ENCODE measurements around the gene BTD.

BTD gene

DNA sequence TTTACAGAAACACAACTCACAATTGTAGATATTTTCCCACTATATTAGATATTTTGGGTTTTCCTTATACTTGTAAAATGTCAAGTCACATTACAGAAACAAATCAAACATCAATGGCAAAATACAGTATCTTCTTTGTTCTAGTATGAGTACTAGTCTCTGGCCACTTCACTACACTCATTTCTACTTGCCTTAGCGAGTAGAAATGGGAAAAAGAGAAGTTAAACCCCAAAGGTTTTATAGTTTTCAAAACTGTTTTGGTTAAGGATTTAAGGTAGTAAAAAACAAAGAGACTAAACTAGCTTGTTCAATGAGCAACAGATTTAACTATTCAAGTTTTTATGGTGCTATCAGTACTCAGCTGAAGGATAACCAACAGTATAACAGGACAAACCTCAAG, 81.7 kb downstream of the BTD start:
- Histone ChIP-seq H3K27me3 (ENCODE audit: control insufficient read depth, low read length) (no peaks in the 10 kb centered on the region), H3K4me3 (ENCODE audit: low read length) (no peak overlapping the region), H4K20me1 (ENCODE audit: control insufficient read depth, insufficient read depth, low read depth, low read length) (no peaks in the 10 kb centered on the region)

GRCh38 chr3:15685927-15686326, 84.4 kb downstream of the BTD start:
- H3F3A ChIP-seq (ENCODE audit: control insufficient read depth, insufficient read depth): no peaks in the 10 kb centered on the region
- no peak overlapping the region for H3K4me3 ChIP-seq (ENCODE audit: low read length)
- TF ChIP-seq, protein P1, sequence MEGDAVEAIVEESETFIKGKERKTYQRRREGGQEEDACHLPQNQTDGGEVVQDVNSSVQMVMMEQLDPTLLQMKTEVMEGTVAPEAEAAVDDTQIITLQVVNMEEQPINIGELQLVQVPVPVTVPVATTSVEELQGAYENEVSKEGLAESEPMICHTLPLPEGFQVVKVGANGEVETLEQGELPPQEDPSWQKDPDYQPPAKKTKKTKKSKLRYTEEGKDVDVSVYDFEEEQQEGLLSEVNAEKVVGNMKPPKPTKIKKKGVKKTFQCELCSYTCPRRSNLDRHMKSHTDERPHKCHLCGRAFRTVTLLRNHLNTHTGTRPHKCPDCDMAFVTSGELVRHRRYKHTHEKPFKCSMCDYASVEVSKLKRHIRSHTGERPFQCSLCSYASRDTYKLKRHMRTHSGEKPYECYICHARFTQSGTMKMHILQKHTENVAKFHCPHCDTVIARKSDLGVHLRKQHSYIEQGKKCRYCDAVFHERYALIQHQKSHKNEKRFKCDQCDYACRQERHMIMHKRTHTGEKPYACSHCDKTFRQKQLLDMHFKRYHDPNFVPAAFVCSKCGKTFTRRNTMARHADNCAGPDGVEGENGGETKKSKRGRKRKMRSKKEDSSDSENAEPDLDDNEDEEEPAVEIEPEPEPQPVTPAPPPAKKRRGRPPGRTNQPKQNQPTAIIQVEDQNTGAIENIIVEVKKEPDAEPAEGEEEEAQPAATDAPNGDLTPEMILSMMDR (IDR thresholded peaks at IDR 0.05; ENCODE audit: low read depth, low read length, poor library complexity, severe bottlenecking): no peak
- no peak for TF ChIP-seq EZH2phosphoT487 (IDR thresholded peaks at IDR 0.05; ENCODE audit: borderline replicate concordance, low read length)
- no peaks in the 10 kb centered on the region for H4K20me1 ChIP-seq (ENCODE audit: control insufficient read depth, insufficient read depth, low read depth, low read length)
- no peaks in the 10 kb centered on the region for H3K9me3 ChIP-seq (ENCODE audit: control insufficient read depth, insufficient read depth, low read length)
- H3K4me1 ChIP-seq (ENCODE audit: control insufficient read depth, low read length): no peaks in the 10 kb centered on the region
- H3K36me3 ChIP-seq (ENCODE audit: control insufficient read depth, low read length): peaks cover 72% of the 10 kb centered on the region
- H3K79me2 ChIP-seq (ENCODE audit: control insufficient read depth, low read length): no peaks in the 10 kb centered on the region
- no peaks in the 10 kb centered on the region for H3K27me3 ChIP-seq (ENCODE audit: control insufficient read depth, low read length)
- H3K27ac ChIP-seq (ENCODE audit: low read depth, low read length): no peak overlapping the region
- H3K4me2 ChIP-seq (ENCODE audit: low read length): no peak overlapping the region
- no peaks in the 10 kb centered on the region for H3K9me2 ChIP-seq (replicated peaks; ENCODE audit: control insufficient read depth, low read length)

More for the DNA sequence above, 81.7 kb downstream of the BTD start:
- Histone ChIP-seq H3K9me2 (replicated peaks; ENCODE audit: control insufficient read depth, low read length) (no peaks in the 10 kb centered on the region), H3K4me1 (ENCODE audit: control insufficient read depth, low read length) (no peaks in the 10 kb centered on the region), H3K36me3 (ENCODE audit: control insufficient read depth, low read length) (peaks cover 63% of the 10 kb centered on the region), H3K4me2 (ENCODE audit: low read length) (no peak overlapping the region), H3F3A (ENCODE audit: control insufficient read depth, insufficient read depth) (no peaks in the 10 kb centered on the region), H3K79me2 (ENCODE audit: control insufficient read depth, low read length) (no peaks in the 10 kb centered on the region), H3K27ac (ENCODE audit: low read depth, low read length) (no peak overlapping the region), H3K9me3 (ENCODE audit: control insufficient read depth, insufficient read depth, low read length) (no peaks in the 10 kb centered on the region)
- TF ChIP-seq EZH2phosphoT487 (IDR thresholded peaks at IDR 0.05; ENCODE audit: borderline replicate concordance, low read length): no peak
- TF ChIP-seq, protein P1 (IDR thresholded peaks at IDR 0.05; ENCODE audit: low read depth, low read length, poor library complexity, severe bottlenecking): no peak

DNA sequence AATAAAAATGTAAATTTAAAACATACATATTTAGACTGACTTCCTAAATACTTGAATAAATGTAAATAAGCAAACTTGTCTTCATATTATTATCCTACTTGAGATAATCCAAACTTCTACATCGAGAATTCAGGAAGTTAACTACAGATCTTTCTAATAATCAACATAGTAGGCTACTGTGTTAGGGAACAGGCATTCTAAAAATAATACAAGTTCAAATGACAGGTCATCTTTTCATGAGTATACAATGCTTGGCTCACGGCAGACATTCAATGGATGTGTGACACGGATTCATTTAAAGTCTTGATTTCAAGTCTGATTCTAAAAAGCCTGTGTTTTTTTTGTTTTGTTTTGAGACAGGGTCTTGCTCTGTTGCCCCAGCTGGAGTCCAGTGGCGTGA, 88.7 kb downstream of the BTD start:
- TF ChIP-seq, protein P1 (IDR thresholded peaks at IDR 0.05; ENCODE audit: low read depth, low read length, poor library complexity, severe bottlenecking): no peak
- H3F3A ChIP-seq (ENCODE audit: control insufficient read depth, insufficient read depth): no peaks in the 10 kb centered on the region
- H3K36me3 ChIP-seq (ENCODE audit: control insufficient read depth, low read length): peaks cover 70% of the 10 kb centered on the region
- H3K4me2 ChIP-seq (ENCODE audit: low read length): no peak overlapping the region
- H4K20me1 ChIP-seq (ENCODE audit: control insufficient read depth, insufficient read depth, low read depth, low read length): no peaks in the 10 kb centered on the region
- H3K9me3 ChIP-seq (ENCODE audit: control insufficient read depth, insufficient read depth, low read length): no peaks in the 10 kb centered on the region
- H3K79me2 ChIP-seq (ENCODE audit: control insufficient read depth, low read length): no peaks in the 10 kb centered on the region
- no peaks in the 10 kb centered on the region for H3K9me2 ChIP-seq (replicated peaks; ENCODE audit: control insufficient read depth, low read length)
- no peaks in the 10 kb centered on the region for H3K27me3 ChIP-seq (ENCODE audit: control insufficient read depth, low read length)
- H3K27ac ChIP-seq (ENCODE audit: low read depth, low read length): no peak overlapping the region
- H3K4me3 ChIP-seq (ENCODE audit: low read length): no peak overlapping the region
- no peaks in the 10 kb centered on the region for H3K4me1 ChIP-seq (ENCODE audit: control insufficient read depth, low read length)

DNA sequence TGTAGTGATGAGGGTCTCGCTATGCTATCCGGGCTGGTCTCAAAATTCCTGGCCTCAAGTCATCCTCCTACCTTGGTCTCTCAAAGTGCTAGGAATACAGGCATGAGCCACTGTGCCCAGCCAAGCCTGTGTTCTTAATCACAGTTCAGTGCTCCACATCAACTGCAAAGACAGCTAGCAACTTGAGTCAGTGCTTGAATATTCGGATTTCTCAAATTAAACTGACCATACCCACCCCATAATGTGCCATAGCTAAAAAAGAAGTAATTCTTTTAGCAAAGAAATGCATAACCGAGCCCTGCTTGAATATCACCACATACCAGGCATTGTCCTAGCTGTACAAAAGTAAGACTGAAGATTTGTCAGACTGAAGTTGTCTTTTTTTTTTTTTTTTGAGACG, 89.2 kb downstream of the BTD start:
- H3K36me3 ChIP-seq (ENCODE audit: control insufficient read depth, low read length): peaks cover 70% of the 10 kb centered on the region
- TF ChIP-seq EZH2phosphoT487 (IDR thresholded peaks at IDR 0.05; ENCODE audit: borderline replicate concordance, low read length): no peak
- H3K27me3 ChIP-seq (ENCODE audit: control insufficient read depth, low read length): no peaks in the 10 kb centered on the region

More for the DNA sequence above, 89.2 kb downstream of the BTD start:
- no peak overlapping the region for H3K4me3 ChIP-seq (ENCODE audit: low read length)
- H3K9me3 ChIP-seq (ENCODE audit: control insufficient read depth, insufficient read depth, low read length): no peaks in the 10 kb centered on the region
- no peaks in the 10 kb centered on the region for H3K4me1 ChIP-seq (ENCODE audit: control insufficient read depth, low read length)
- no peaks in the 10 kb centered on the region for H4K20me1 ChIP-seq (ENCODE audit: control insufficient read depth, insufficient read depth, low read depth, low read length)
- no peaks in the 10 kb centered on the region for H3K79me2 ChIP-seq (ENCODE audit: control insufficient read depth, low read length)
- no peaks in the 10 kb centered on the region for H3K9me2 ChIP-seq (replicated peaks; ENCODE audit: control insufficient read depth, low read length)
- no peak overlapping the region for H3K27ac ChIP-seq (ENCODE audit: low read depth, low read length)
- H3K4me2 ChIP-seq (ENCODE audit: low read length): no peak overlapping the region
- H3F3A ChIP-seq (ENCODE audit: control insufficient read depth, insufficient read depth): no peaks in the 10 kb centered on the region

All from DOHH2 (cell line).